Activated CD4-positive, alpha-beta T cell treated with anti-CD3 and anti-CD28 coated beads, Interleukin-2, Interleukin-6, amounts not matched to agents 100 ng/mL and 50 ng/mL, durations not matched to agents 16 hours and 8 hours (primary cell): ENCODE data around the gene RBM20.

Source experiments
- DNase-seq: peaks from one replicate; pipeline ENCODE4 v3.0.0-alpha.2; 2020

Gene RBM20

DNA sequence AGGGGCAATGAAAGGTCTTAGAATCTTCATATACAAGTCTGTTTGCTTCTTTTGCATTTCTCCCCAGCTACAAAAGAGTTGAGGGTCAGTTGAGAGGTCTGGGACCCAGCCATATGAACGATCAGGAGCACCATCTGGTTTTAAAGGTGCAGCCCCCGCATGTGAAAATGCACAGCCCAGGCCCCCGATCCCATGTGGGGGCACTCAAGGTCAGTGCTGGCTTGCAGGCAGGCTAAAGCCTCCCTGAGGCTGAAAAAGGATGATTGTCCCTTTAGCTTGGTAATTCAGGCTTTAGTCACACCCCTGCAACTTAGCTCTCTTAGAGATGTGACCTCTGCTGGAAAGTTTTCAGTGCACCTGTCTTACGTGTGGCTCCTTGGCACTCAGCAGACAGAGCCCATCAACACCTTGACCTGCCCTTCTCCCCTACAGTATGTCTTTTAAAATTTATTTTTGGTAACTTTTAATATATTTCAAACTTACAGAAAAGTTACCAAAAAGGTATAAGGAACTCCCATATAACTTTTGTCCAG, 147.5 kb downstream of the RBM20 start:
- no peak for DNase-seq

DNA sequence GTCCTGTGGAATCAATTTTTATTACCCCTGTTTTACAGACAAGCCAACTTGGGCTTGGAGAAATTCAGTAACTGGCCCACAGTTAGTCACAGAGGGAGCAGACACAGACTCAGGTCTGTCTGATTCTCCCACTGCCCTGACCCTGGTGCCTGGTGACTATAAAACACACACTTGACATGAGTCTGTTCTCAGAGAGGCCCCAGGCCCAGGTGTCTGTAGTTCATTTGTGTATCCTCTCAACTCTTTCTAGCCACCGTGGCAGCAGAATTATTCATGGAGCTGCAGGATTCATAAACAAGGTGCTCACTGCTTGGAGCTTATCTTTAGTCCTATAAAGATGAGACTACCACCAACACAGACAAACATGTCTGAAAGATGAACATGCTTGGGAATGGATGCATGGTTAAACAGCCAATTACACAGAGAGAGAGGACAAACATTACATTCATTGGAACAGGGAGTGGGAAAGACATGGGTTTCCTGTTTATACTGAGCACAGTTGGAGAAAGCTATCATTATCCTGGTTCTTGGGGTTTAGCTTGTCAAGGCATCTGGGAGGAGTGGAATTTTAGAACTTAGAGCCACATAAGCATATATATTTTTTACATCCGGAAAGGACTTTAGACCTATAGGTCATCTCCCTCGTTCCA, 148.5 kb downstream of the RBM20 start:
- DNase-seq, result no peak

DNA sequence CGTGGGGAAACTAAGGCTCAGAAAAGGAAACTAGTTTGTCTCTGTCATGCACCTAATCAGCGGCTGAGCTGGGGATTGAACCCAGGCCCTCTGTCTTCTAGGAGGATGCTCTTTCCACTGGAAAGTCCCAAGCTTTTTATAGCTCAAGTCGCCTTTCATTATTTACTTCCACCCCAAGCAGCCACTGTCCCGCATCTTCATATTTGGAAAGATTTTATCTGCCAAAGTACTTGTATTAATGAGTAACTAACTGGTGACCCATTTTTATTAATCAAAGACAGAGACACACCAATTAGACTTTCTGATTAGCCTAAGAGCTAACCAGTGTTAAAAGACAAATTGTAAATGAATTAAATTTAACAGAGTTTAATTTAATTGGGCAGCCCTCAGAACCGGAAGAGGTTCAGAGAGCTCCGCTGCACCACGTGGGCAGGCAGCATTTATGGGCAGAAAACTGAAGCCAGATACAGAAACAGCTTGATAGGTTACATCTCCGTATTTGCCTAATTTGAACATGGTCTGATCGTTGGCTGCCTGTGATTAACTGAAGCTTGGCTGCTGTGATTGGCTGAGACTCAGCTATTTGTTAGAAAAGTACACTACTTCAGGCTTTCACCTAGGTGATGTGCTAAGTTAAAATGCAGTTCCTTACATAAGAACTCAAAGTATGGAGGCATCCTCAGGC, 149.1 kb downstream of the RBM20 start:
- no peak for DNase-seq

DNA sequence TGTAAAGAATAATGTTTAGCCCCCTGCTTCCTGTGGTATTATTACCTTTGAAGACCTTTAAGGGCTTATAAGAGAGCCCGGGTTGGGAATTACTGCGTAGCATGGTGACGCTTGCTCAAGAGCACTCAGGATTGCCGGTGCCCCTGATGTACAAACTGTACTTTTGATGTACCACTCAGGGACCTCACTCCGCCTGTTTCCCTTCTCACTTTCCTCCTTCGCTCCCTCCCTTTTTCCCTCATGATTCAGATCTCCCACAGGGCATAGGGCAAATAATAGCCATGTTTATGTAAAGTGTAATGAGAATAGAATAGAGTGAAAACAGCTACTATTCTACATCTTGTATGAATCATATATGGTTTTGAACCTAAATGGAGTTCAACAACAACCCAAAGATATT, 149.8 kb downstream of the RBM20 start:
- no peak for DNase-seq

DNA sequence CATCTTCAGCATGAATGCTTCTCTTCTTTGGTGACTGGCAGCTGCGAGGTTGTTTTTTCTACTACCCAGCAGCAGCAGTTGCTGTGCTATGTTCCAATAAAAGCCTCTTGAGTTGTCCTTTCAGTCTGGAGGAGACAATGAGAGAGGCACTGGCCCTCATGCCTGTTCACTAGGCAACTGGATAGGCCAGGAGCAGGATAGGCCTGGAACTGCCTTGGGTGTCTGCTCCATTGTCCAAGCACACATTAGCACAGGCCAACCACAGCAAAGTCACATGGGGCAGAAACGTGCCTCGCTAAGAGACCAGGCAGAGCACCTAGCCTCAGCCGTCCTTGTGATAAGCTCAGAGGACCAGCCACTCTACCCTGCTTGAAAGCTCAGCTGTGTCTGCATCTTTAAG, 150.7 kb downstream of the RBM20 start:
- DNase-seq, result no peak

DNA sequence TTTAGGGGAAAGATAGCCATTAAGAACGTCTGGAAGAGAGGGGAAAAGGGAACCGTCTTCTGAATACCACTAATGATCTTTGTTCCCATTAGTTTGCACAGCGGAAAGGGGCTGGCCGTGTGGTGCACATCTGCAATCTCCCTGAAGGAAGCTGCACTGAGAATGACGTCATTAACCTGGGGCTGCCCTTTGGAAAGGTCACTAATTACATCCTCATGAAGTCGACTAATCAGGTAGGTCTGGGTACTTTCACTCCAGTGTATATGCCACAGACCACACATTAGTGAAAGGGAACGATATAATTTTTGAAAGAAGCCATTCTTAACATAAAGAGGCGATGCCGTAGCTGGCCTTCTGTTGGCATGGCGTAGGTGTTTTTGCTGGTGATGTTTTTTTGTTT, 153.3 kb downstream of the RBM20 start:
- no peak for DNase-seq

DNA sequence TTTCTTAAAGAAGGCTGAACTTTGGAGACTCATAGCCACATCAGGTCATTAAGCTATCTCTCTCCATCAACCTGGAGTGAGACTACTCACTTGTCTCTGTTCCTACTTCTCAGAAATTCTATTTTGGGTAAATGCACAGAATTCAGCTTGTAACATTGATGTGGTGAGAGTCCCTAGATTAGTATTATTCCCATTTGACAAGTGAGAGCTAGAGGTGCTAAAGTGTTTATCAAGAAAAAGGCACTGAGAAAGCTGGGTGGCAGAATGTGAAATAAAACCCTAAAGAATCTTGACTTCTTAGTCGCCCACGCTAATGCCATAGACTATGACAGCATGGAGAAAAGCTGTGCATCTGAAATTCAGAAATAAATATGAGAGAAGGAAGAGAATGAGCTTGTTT, 154.2 kb downstream of the RBM20 start:
- DNase-seq, result no peak

DNA sequence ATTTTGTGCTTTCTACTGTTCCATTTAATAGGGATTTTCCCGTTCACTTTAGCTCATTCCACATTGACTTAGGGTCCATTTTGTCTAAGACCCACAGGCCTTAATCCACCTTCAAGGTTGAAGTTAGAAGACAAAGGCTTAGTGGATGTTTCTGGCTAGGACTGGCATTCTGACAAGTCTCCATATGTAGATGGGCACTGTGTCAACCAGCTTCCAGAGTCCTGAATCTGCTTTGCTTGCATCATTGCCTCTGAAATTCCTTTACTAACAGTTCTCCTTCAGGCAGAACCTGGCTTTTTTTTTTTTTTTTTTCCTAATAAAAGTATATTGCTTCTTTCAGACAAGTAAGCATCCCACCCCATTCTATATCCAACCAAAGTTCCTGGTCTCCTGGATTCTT, 158.0 kb downstream of the RBM20 start:
- DNase-seq, result no peak

DNA sequence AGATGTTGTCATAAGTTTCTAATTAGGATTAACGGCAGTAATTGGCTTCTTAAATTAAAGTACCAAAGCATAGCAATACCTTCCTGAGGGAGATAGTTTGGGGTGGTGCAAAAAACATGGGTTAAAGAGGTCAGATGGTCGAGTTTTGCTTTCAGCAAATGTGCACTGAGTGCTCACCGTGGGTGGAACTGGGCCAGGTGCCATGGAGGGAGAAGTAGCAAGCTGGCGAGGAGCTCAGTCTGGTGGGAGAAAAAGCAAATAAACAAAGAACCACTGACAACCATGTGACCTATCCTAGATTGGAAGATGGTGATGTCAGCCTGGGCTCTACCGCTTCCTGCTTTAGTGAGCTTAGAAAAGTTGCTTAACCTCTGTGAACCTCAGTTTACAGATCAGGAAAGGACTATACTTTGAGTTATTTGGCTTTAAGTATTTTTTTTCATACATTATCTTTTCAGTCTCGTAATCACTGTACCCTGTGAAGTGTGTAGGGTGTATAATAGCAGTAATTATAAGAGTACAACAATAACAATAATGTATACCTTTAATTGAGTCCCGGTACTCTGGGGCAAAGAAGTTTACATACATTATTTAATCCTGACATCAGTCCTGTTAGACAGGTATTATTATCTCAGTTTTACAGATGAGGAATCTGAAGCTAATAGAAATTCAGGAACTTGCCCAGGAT, 158.6 kb downstream of the RBM20 start:
- peak; percentile 33 for DNase-seq

DNA sequence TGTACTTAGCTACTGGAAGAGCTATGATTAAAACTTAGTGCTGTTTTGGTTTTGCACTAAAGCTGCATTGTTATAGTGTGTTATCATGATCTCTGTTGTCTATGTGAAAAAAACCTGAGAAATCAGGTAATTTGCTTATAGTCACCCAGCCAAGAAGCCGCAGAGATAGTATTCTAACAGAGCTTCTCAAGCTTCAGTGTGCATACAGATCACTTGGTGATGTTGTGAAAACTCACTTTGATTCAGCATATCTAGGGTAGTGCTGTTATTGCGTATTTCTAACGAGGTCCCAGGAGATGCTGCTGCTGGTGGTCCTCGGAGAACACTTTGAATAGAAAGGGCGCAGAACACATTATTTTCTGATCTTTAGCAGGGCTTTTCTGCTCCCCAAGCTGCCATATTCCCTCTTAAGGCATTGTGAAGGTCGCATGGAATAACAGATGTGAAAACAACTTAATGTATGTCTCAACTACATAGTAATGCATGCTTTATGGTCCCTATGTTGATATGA, 159.2 kb downstream of the RBM20 start:
- DNase-seq, result no peak

DNA sequence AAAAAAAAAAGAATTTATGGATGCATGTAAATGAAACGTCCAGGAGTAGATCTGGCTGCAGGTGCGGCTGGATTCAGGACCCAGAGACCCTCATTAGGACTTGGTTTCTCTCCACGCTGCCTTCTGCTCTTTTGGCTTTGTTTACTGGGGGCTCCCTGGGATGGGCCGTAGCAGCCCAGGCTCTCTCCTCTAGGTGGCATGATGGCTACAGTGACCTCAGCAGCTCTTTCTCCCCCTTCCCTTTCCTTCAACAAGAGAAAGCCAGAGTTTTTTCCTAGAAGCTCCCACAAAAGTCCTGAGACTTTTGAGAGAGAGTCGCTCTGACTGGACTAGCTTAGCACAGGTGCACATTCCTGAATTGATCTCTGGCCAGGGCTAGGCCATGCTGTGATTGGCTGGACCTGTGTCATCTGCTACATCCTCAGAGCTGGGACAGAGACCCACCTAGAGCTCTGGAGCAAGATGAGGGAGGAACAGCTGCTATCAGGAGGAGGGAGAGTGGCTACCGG, 159.7 kb downstream of the RBM20 start:
- DNase-seq, result peak; percentile 18

DNA sequence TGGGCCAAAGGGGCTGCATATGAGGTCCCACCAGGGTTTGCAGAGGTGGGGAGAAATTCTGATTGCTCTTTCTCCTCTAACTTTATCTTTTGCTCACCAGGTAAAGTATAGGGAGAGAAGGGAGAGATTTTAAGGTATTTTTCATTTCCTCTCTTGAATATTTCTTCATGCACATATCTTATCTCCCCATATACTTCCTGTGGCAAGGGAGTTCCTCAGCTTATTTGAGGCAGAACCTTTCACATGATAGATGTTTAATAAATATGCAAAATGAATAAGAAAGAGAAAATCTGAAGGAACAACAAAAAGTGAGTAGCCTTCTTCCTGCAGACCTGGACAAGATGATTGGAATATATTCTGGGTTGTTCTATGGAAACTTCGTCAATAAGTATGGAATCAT, 160.2 kb downstream of the RBM20 start:
- no peak for DNase-seq

DNA sequence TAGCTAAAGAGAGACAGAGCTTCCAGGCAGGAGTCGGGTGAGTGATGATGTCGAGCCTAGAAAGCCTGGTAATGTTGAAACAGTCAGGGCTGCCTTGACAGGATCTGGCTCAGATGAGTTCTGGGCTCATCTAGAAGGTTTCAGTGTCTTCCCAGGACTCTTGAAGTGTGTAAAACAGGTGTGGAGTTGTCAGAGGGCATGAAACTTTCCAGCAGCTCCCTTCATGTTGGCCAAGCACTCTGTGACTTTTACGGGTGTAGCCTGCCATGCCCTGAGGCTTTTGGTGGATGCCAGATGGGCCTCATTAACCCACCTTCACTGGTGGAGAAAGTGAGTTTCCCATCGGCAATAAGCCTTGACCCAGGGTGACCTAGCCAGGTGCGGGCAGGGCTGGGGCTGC, 161.2 kb downstream of the RBM20 start:
- DNase-seq, result no peak

DNA sequence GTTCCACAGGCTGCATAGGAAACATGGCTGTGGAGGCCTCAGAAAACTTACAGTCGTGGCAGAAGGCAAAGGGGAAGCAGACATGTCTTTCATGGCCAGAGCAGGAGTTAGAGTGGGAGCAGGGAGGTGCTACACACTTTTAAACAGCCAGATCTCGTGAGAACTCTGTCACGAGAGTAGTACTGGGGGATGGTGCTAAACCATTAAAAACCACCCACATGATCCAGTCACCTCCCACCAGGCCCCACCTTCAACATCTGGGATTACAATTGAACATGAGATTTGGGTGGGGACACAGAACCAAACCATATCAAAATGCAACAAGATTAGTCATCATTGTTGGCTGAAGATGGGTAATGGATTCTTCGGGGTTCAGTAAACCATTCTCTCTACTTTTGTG, 162.2 kb downstream of the RBM20 start:
- no peak for DNase-seq

DNA sequence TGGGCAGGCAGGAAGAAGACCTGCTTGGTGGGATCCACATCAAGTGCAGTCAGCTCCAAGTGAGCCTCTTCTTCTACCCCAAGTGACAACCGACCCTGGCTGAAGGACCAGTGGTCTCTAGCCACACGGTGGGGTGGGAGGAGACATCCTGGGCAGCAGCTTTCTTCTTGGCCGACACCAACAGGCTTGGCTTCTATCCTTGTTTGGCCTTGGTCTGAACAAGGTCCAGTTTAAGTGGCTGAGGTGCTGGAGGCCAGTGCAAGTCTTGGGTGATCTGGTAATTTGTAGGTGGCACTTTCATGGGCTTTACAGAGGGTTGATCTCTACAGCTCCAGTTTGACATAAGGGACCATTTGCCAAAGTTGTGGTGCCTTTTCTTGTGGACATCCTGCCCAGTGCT, 164.0 kb downstream of the RBM20 start:
- no peak for DNase-seq

DNA sequence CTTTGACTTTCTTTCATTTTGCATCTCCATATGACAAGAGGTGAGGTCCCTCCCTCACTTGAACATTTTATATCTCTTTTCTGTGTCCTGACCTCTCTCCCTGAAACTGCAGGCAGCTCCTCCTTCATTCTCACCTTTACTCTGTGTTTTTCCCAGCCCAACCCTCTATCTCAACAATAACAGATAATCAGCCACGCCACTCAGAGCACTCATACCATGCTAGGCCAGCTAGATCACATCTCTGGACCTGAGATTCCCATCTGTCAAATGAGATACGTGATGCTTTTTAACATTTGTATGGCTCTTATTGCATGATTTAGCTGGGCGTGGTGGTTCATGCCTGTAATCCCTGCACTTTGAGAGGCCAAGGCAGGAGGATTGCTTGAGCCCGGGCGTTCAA, 164.5 kb downstream of the RBM20 start:
- DNase-seq, result no peak

DNA sequence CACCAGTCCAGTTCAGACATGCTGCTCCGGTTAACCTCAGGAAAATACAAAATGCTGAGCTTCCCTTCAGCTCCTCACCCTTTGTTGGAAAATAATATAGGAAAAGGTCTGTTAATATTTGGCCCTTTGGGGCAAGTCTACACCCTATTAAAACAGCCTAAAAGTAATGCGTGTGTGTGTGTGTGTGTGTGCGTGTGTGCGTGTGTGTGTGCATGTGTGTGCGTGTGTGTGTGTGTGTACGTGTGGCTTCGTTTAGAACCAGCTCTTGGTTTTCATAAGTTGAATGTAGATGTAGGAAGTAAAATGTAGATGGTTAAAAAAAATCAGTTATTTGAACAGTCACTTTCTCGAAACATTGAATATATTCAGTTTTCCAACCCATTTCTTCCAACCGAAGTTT, 166.5 kb downstream of the RBM20 start:
- DNase-seq, result no peak

DNA sequence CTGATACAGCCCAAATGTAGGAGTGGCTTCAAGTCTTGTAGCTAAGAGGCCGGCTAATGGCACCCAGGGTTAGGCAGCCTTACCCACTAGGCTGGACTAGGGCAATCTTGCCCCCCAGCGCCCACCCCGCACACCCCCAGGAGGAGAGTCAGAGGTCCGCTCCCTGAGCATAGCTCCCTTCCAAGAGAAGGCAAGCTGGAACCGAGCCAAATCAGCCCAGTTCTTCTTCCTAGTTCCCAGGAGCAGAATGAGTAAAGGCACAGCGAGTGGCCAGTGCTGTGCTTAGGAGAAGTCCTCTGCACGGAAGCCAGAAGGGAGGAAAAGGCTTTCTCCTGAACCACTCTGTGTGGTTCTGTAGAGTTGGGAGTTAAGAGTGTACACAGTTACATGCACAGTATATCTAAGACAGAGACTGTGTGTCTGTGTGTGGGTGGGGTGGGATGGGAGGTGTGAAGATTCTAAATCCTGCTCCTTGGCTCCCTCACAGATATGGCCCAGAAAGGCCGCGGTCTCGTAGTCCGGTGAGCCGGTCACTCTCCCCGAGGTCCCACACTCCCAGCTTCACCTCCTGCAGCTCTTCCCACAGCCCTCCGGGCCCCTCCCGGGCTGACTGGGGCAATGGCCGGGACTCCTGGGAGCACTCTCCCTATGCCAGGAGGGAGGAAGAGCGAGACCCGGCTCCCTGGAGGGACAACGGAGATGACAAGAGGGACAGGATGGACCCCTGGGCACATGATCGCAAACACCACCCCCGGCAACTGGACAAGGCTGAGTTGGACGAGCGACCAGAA, 167.8 kb downstream of the RBM20 start:
- no peak for DNase-seq

DNA sequence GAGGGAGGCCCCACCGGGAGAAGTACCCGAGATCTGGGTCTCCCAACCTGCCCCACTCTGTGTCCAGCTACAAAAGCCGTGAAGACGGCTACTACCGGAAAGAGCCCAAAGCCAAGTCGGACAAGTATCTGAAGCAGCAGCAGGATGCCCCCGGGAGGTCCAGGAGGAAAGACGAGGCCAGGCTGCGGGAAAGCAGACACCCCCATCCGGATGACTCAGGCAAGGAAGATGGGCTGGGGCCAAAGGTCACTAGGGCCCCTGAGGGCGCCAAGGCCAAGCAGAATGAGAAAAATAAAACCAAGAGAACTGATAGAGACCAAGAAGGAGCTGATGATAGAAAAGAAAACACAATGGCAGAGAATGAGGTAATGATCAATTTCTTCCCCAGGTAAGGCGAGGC, 168.4 kb downstream of the RBM20 start:
- DNase-seq, result no peak

DNA sequence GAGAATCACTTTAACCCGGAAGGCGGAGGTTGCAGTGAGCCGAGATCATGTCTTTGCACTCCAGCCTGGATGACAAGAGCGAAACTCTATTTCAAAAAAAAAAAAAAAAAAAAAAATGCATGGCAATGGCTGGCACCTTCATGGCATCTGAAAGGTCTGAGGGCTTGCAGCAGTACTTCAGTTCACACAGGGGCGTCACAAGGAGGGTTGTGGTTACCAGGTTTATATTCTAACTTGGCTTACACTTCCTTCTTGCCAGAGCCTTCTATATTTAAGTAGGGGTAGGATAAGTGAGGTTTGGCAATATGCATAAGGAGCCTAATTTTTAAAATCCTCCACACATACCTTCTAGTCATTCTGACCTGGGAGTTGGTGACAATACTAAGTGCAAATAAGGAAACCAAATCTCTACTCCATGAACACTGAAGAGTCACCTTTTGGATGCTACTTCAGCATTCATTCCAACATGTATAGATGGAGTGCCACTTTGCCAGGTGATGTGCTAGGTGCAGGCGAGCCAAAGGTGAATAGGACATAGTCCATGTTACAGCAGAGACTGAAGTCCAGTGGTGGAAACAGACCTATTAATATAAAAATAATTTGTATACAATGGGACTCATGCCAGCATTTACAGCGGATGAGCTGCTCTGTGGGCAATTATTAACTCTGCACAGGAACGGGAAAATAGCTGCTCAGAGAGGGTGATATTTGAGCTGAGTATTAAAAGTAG, 169.8 kb downstream of the RBM20 start:
- DNase-seq, result no peak

DNA sequence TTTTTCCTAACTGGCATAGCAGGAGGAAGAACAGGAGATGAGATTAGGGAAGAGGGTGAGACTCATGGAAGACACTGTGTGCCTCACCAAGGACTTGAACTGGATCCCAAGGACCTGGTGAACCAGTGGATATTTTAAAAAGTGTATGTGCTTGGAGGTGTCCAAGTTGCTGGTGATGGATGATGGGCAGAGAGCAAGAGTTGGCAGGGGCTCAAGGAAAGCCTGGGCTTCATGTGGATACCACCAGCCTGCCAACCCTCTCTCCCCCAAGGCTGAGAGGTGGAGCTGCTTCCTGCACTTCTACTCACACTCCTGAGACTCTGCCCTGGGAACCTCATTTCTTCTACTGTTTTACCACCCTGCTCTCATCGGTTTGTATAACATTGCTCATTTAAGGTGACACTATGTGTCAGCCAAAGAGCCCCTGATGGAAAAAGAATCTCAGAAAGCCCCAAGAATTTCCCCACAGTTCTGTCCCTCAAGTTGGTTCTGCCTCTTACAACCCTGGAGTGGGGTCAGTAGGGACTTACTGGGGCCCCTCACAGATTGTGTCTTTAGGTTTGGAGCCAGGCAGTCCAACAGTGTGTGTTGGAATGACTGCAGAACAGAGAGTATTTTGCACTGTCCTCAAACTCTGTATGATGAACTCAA, 171.3 kb downstream of the RBM20 start:
- DNase-seq, result no peak

DNA sequence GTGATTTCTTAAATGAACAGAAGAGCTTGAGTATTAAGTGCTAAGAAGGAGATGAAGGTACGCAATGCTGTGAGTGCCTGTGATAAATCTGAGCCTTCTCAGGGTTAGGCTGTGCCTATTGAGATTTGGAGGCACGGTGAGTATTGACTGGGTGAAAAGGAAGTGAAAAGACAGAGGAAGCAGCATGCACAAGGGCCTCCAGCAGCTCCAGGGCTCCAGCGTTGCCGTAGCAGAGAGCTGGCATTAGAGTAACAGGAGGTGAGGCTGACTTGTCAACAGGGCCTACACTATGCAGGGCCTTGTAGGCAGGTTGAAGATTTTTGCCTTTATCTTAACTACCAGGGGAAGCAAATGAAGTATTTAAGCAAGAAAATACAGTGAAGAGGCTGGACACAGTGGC, 173.5 kb downstream of the RBM20 start:
- no peak for DNase-seq
